ENCODE measurements around the gene GPN3.
"Not testable (repeated sequence)": the region's sequence is repeated elsewhere in the genome, so short reads cannot be mapped to it uniquely, and the experiment has no call there.

Gene GPN3

DNA sequence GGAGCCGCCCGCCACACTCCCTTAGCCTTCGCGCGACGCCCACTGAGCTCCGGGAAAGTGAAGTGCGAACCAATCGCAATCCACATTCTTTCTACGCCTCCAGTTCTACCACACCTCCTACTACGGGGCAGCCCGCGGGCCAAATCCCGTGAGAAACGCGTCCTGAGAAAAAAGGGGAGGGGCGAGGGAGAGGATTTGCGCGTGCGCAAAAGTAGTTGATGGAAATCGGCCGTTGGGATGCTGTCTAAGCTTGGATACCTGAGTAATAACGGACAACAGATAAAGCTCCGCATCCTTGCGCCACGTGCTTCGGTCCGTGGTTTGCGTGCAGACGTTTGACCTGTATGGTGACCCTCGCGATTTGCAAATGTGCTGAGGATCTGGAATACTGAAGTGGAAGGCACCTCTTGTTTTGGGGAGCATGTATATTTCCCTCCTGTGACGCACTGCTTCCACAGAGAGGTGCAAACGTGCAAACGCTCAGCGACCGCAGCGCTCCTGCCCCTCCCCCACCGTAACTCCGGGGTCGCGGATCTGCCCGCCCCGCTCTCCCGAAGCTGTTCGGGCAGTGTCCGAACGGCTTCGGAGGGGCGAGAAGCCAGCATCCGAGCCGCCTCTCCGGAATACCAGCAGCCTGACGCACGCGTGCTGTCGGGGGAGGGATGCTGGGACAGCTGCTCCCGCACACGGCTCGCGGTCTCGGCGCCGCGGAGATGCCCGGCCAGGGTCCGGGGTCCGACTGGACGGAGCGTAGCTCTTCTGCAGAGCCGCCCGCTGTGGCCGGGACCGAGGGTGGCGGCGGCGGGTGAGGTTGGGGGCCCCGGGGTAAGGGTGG is at the start of gene GPN3, which contains the start of gene FAM216A:
Gene GPN3, minus strand, starts transcription at position 44 of the 835 bp plus-strand sequence. CDS start 54 bp downstream, outside the sequence.
Gene FAM216A, plus strand, starts transcription at position 632 of the 835 bp plus-strand sequence. Its CDS starts 31 bp downstream, at position 663.
- peak; percentile 70 to 92 for DNase-seq

GRCh38 chr12:110516995-110517394 is 48.9 kb upstream of the GPN3 start:
- no peak for DNase-seq

DNA sequence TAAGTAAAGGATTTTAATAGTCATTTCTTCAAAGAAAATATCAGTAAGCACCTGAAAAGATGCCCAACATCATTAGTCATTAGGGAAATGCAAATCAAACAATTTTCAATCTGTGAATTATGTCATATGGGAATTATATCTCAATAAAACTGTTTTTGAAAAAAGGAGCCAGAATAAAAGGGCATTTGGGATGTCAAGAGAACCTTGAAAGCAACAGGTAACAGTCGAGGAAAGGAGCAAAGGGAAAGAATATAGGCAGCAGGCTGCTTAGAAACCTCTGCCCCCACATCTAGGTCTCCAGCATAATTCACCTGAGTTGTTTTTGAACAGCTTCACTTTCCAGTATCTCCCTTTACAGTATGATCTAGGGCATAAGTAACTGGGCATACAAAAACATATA is 46.3 kb upstream of the GPN3 start:
- no peak for DNase-seq

- no peak for DNase-seq
These were observed 45.8 kb upstream of the GPN3 start for GRCh38 chr12:110513842-110514241.

GRCh38 chr12:110508071-110508586 is 40.1 kb upstream of the GPN3 start:
- DNase-seq, result no peak

DNA sequence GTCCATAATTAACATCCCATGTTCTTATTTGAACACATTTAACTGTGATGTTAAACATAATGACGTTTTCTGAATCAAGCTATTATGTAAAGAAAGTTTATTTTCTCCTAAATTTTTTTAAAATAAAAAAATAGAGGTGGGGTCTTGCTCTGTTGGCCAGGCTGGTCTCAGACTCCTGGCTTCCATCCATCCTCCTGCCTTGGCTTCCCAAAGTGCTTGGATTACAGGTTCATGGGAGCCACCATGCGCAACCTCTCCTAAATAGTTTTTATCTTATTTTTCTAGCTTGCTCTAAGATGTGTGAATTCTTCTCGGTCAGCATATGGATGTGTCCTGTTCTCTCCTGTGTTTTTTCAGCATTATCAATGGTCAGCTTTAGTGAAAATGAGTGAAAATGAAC is 37.3 kb upstream of the GPN3 start:
- DNase-seq, result no peak

GRCh38 chr12:110503432-110503831 is 35.4 kb upstream of the GPN3 start:
- DNase-seq, result no peak

DNA sequence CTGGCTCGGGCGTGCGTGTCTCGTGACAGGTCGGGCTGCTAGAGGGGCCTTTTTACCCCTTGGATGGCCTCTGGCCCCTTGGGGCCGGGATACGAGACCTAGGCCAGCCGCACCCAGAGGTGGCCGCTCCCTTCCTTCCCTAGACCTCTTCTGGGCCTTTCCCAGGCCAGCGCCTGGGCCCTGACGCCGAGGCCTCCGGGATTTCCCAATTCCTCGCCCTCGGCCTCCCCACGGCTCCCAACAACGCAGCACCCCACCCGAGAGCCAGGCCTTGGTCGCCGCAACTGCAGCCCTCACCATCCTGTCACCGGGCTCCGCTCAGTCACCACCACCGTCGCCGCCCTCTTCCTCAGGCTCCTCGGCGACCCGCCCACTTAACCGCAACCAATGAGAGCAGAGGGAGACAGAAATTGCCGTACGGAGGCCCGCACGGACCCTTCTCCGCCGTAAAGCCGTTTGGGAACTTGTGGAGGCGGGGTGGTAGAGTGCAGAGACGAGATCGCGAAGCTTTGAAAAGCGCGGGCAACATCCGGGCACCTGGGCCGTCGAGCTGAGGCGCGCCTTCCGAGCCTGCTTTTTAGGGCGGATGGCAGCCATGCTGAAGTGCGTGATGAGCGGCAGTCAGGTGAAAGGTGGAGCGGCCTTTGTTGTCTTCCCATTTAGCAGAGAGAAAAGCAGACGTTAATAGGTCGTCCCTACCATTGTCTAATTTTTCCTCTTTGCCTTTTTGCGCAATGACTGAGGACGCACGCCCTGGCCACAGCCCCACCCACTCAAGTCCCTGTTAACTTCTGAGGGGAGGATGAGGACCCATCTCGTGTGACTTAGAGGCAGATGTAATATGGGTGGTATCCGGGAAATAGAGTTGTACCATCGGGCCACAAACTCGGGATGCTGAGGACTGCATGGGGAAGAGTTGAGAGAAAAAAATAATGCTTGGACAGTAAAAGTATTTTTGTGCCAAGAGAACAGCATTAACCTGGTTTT is 34.0 kb upstream of the GPN3 start, which contains the start of the genes RAD9B and VPS29:
Gene RAD9B, plus strand, starts transcription at position 580 of the 987 bp plus-strand sequence. Its CDS starts 7 bp downstream, at position 587.
Gene VPS29, minus strand, starts transcription at position 360 of the 987 bp plus-strand sequence. Its CDS starts 60 bp downstream, at position 300.
- DNase-seq, result peak; percentile 62 to 87

DNA sequence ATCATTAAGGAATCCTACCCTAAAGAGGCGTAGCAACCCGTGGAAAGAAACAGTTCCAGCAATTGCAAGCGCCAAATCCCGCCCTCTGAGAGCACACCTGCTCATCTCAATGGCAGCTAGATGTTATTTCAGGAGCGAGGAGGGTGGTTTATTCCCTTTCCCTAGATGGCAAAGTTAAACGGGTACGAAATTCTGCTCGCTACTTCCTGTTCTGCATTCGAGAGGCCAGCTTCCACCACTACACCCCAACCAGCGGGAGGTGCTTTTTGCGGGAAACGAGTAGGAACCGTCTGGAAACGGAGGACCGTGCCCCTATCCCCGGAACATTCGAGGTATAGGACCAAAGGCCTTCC is 33.3 kb upstream of the GPN3 start:
- DNase-seq, result no peak

GRCh38 chr12:110498984-110499706 is 31.1 kb upstream of the GPN3 start:
- DNase-seq, result no peak

- DNase-seq, result no peak
These were observed 7.4 kb upstream of the GPN3 start for GRCh38 chr12:110475426-110475825.

DNA sequence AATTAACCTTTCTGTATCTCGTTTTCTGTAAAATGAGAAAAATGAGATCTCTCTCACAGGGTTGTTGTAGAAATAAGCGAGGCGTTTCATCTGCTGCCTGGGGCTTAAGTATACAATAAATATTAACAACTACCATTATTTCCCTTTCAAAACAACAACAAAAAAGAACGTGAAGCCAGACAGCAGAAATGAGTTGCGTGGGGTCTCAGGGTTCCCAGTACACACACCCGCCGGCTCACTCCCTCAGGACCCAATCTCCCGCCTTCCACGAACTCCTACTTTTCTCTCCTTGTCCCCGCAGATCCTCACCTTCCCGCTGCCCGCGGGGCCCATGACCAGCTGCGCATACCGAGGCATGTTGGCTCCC is 227 bp downstream of the GPN3 start:
- DNase-seq, result no peak

DNA sequence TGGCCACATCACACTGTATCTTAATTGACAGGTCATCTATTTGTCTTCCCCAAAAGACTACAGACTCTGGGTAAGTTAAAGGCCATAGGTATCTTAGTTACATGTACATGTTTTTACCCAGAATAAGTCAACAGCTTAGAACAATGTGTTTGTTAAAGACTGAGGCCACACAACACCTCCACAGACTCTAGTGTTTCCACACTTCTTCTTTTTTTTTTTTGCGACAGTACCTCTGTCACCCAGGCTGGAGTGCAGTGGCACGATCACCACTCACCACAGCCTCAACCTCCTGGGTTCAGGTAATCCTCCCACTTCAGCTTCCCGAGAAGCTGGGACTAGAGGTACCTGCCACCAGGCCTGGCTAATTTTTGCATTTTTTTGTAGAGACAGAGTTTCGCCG is 1.3 kb downstream of the GPN3 start:
- no peak for DNase-seq

DNA sequence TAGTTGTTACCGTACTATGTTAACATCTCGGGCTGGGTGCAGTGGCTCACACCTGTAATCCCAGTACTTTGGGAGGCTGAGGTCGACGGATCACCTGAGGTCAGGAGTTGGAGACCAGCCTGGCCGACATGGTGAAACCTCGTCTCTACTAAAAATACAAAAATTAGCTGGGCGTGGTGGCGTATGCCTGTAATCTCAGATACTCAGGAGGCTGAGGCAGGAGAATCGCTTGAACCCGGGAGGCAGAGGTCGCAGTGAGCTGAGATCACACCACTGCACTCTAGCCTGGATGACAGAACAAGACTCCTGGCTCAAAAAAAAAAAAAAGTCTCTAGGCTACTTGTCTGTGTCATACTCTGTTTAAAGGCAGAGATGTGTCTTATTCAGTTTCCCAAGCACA is 2.3 kb downstream of the GPN3 start:
- DNase-seq, result not testable (repeated sequence)

- DNase-seq, result no peak
These were observed 3.0 kb downstream of the GPN3 start for GRCh38 chr12:110465024-110465423.

GRCh38 chr12:110461189-110461588 is 6.9 kb downstream of the GPN3 start:
- DNase-seq, result not testable (repeated sequence)

DNA sequence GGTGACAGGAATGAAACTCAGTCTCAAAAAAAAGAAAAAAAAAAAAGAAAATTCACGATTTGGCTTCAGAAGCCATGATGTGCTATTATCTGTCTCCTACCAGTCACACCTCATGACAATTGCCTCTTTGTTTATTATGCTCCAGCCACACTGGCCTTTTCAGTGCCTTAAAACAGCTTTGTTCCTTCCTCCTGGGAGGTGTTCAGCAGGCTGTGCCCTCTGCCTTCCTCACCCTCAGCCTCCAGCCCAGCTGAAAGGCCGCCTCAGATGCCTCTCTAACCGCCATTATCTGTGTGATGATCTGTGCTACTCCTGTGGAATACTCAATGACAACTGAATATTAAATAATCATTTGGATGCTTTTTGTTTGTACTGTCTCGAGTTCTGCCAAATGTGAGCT is 9.3 kb downstream of the GPN3 start:
- no peak for DNase-seq

- DNase-seq, result no peak
These were observed 14.3 kb downstream of the GPN3 start for GRCh38 chr12:110453569-110454296.

DNA sequence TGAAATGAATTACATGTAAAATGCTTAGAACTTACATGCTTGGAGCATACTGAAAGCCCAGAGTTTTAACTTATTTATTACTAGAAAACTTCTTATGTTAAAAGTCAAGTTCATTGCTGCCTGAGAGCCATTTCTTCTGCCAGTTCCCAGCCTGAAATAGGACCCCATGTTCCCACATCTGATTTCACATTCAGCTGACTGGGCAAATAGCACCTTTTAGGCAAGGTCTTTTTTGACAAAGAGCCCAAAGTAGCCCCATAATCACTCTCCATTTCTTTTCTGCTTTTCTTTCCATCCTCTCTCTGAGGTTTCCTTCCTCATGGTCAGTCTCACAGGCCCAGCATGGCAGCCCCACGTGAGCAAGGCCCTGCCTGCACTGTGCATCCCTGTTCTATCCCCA is 16.8 kb downstream of the GPN3 start:
- no peak for DNase-seq

DNA sequence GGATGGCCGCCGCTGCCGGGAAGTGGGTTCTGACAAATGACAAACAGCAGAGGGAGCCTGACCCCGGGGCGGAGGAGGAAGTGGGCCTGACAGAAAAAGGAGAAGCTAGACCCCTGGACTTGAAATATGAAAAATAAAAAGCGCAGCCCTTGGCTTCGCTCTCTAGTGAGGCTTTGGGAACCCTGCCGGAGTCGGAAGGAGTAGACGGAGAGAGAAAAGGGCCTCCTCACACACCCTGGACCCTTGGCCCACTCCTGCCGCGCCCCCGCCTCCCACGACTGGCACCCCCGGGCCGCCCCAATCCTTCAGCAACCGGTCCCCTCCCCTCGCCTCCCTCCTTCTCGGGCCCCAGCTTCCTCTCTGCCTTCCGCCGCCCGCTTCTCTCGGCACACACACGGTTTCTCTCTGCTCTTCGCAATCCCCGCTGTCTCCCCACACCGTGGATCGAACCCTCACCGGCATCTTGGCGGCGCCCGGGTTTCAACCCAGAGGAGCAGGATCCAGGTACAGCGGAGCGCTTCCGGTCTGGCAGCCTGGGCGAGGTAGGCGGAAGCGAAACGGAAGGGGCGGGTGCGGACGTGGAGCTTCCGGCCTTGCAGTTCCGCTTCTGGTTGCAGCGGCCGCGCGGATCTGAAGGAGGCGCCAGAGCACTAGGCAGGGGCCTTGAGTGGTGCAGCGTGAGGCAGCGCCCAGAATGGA is 18.1 kb downstream of the GPN3 start, which contains the start of gene ARPC3:
Gene ARPC3, minus strand, starts transcription at position 539 of the 699 bp plus-strand sequence. Its CDS starts 77 bp downstream, at position 462.
- DNase-seq, result peak; percentile 15 to 86

- no peak for DNase-seq
These were observed 23.6 kb downstream of the GPN3 start for GRCh38 chr12:110444455-110444854.
